ENCODE data around the gene COQ8A.

DNA sequence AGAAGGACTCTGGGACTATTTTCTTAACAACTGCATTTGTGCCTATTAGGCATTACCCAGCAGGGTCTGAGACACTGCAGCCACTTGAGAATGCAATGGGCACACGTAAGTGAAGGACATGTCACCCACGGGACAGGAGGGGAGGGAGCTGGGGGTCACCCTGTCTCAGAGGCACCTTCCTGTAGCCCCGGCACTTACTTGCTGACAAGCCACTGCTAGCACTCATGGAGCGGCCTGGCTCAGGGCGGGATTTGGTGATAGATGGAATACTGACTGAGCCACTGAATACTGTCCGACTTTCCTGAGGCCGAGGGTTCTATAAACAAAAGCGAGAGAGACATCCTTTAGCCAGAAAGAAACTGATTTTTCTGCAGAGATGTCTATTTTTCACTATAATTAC, 64.7 kb downstream of the COQ8A start:
- no peak for TF ChIP-seq POLR2A (IDR thresholded peaks at IDR 0.05)
- TF ChIP-seq, protein P1, sequence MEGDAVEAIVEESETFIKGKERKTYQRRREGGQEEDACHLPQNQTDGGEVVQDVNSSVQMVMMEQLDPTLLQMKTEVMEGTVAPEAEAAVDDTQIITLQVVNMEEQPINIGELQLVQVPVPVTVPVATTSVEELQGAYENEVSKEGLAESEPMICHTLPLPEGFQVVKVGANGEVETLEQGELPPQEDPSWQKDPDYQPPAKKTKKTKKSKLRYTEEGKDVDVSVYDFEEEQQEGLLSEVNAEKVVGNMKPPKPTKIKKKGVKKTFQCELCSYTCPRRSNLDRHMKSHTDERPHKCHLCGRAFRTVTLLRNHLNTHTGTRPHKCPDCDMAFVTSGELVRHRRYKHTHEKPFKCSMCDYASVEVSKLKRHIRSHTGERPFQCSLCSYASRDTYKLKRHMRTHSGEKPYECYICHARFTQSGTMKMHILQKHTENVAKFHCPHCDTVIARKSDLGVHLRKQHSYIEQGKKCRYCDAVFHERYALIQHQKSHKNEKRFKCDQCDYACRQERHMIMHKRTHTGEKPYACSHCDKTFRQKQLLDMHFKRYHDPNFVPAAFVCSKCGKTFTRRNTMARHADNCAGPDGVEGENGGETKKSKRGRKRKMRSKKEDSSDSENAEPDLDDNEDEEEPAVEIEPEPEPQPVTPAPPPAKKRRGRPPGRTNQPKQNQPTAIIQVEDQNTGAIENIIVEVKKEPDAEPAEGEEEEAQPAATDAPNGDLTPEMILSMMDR (IDR thresholded peaks at IDR 0.05), result no peak
